ENCODE data around the gene TAS2R13.

The TAS2R13 gene

GRCh38 chr12:10940389-10940788, 31.0 kb upstream of the TAS2R13 start:
- TF ChIP-seq CTCF (IDR thresholded peaks at IDR 0.05; ENCODE audit: low read depth, low read length), result no peak
- DNase-seq (ENCODE audit: low read depth in 2 of 2), result peak; percentile 62 to 96
- H3K4me3 ChIP-seq (replicated peaks in 1 of 2; ENCODE audit: low read depth in 2 of 2, low read length in 2 of 2), result no peak overlapping the region

- no peak within 1 kb of the TSS for H3K4me3 ChIP-seq (replicated peaks in 1 of 2; ENCODE audit: low read depth in 2 of 2, low read length in 2 of 2)
- no peak for DNase-seq (ENCODE audit: low read depth in 2 of 2)
- no peak for TF ChIP-seq CTCF (IDR thresholded peaks at IDR 0.05; ENCODE audit: low read depth, low read length)
Observed at GRCh38 chr12:10939163-10939562, 29.8 kb upstream of the TAS2R13 start, which contains the start of gene TAS2R14. Gene TAS2R14, minus strand, starts transcription at chr12:10939263. Its CDS starts 56 bp downstream, at chr12:10939207.

GRCh38 chr12:10936506-10936905, 27.1 kb upstream of the TAS2R13 start:
- DNase-seq (ENCODE audit: low read depth in 2 of 2), result no peak
- TF ChIP-seq CTCF (IDR thresholded peaks at IDR 0.05; ENCODE audit: low read depth, low read length), result no peak
- H3K4me3 ChIP-seq (replicated peaks in 1 of 2; ENCODE audit: low read depth in 2 of 2, low read length in 2 of 2), result no peak overlapping the region

- DNase-seq (ENCODE audit: low read depth in 2 of 2), result no peak
- no peak for TF ChIP-seq CTCF (IDR thresholded peaks at IDR 0.05; ENCODE audit: low read depth, low read length)
- H3K4me3 ChIP-seq (replicated peaks in 1 of 2; ENCODE audit: low read depth in 2 of 2, low read length in 2 of 2), result no peak within 1 kb of the TSS
Observed at GRCh38 chr12:10928746-10929286, 19.5 kb upstream of the TAS2R13 start, which contains the start of gene PRH2. Gene PRH2, plus strand, starts transcription at chr12:10929236. Its CDS starts 38 bp downstream, at chr12:10929274.

DNA sequence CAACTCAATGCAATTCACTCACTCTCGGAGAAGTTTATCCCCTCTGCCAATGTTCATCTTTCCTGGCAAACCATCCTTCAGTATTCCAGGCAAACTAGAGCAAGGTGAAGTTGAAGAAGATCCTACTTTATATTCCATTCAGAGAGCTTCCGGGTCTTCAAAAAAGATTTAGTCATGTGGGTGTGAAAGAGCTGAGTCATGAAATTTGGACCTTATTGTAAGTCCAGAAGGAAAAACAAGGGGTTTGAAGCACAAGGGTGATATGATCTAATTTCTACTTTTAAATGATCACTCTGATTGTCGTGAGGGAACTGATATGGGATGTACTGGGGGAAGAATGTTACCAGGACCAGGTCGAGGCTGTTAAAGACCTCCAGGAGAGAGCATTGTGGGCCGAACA, 16.9 kb upstream of the TAS2R13 start:
- no peak for DNase-seq (ENCODE audit: low read depth in 2 of 2)
- TF ChIP-seq CTCF (IDR thresholded peaks at IDR 0.05; ENCODE audit: low read depth, low read length), result no peak
- no peak overlapping the region for H3K4me3 ChIP-seq (replicated peaks in 1 of 2; ENCODE audit: low read depth in 2 of 2, low read length in 2 of 2)

DNA sequence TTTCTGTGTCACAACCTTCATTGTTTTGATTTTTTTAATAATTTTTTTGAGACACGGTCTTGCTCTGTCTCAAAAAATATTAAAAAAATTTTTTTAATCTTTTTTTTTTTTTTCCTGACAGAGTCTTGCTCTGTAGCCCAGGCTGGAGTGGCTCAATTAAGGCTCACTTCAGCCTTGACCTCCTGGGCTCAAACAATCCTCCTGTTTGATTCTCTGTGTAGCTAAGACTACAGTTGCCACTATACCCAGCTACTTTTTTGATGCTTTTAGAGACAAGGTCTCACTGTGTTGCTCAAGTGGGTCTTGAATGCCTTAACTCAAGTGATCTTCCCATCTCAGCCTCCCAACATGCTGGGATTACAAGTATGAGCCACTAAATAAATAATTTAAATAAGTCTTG, 10.4 kb upstream of the TAS2R13 start:
- no peak for TF ChIP-seq CTCF (IDR thresholded peaks at IDR 0.05; ENCODE audit: low read depth, low read length)
- no peak for DNase-seq (ENCODE audit: low read depth in 2 of 2)
- H3K4me3 ChIP-seq (replicated peaks in 1 of 2; ENCODE audit: low read depth in 2 of 2, low read length in 2 of 2), result no peak overlapping the region

DNA sequence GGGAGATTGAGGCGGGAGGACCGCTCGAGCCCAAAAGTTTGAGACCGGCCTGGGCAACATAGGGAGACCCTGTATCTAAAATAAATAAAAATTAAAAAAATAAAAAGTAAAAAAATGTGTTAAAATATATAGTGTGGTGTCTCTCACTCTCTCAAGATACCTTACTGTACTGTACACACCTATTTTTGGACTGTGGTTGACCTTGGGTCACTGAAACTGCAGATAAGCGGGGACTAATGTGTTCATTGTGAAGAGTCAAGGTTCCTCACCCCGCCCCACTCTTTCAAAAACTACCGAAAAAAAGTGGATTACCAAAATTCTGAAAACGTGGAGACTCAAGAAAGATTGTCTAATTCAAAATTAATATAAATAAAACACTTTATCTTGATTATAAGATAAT, 1.0 kb upstream of the TAS2R13 start:
- DNase-seq (ENCODE audit: low read depth in 2 of 2), result no peak
- H3K4me3 ChIP-seq (replicated peaks in 1 of 2; ENCODE audit: low read depth in 2 of 2, low read length in 2 of 2), result no peak overlapping the region
- TF ChIP-seq CTCF (IDR thresholded peaks at IDR 0.05; ENCODE audit: low read depth, low read length), result no peak

All from cardiac fibroblast (primary cell).